Body of pancreas (tissue), 4 donors: ENCODE measurements around the gene CADPS.

Source experiments
- POLR2A ChIP-seq, 3 donors: fragments of 450-650 bp; IDR thresholded peaks; one replicate each; pipeline ENCODE4 v1.6.1; 2016; ENCODE audit warnings: antibody characterized with exemption in 3 of 3, mild to moderate bottlenecking in 2 of 3
- TF ChIP-seq, protein P1 (sequence below), 7 experiments: fragments of 450-650 bp in 4 of 7; fragments of 200-600 bp in 3 of 7; sonication (generic) in 3 of 7; IDR thresholded peaks; one replicate each; pipeline ENCODE4 v1.5.1; 2016 to 2019; ENCODE audit warnings: antibody characterized with exemption in 7 of 7

DNA sequence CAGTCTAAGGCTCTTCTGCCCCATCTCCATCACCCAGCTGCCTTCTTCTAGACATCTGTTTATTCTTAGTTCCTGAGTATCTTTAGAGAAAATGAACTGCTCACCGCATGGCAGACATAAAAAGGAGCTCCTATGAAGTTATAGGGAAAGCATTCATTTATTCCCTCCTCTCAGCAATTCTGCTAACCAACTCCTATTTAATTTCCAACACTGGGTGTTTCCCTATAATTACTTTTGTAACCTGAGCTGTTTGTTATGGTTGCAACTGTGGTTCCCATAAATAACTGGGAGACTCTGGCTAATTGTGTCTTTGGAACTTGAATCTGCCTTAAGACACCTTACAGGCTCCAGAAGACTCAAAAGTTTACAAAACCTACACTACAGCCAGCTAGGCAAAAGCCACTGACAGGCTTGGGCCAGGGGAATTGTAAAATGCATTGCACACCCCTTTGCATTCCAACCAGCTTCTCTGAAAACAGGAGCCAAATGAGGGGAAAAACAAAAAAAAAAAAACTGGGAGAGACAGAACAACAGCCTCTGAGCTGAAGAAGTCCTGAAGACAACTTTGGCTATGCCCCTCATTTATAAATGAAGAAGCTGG is 270.4 kb downstream of the CADPS start:
- TF ChIP-seq, protein P1, sequence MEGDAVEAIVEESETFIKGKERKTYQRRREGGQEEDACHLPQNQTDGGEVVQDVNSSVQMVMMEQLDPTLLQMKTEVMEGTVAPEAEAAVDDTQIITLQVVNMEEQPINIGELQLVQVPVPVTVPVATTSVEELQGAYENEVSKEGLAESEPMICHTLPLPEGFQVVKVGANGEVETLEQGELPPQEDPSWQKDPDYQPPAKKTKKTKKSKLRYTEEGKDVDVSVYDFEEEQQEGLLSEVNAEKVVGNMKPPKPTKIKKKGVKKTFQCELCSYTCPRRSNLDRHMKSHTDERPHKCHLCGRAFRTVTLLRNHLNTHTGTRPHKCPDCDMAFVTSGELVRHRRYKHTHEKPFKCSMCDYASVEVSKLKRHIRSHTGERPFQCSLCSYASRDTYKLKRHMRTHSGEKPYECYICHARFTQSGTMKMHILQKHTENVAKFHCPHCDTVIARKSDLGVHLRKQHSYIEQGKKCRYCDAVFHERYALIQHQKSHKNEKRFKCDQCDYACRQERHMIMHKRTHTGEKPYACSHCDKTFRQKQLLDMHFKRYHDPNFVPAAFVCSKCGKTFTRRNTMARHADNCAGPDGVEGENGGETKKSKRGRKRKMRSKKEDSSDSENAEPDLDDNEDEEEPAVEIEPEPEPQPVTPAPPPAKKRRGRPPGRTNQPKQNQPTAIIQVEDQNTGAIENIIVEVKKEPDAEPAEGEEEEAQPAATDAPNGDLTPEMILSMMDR (IDR thresholded peaks at IDR 0.05) = no peak
- no peak for TF ChIP-seq POLR2A (IDR thresholded peaks at IDR 0.05)
